H1 (cell line): ENCODE measurements around the gene EBF3. TPM values are rescaled to one million over a fixed set of nuclear protein-coding genes. Genes with fewer than 3 reads are reported as not detected.

Source experiments
- BRCA1 ChIP-seq: IDR thresholded peaks from 2 replicates; pipeline ENCODE4 v1.6.1; 2012; ENCODE audit warnings: low read depth, low read length, improper control_type of control experiment
- CHD7 ChIP-seq: fragments of 300-600 bp; sonication (generic); IDR thresholded peaks from 2 replicates; pipeline ENCODE4 v1.7.1; 2012; ENCODE audit warnings: low read length, moderate library complexity, mild to moderate bottlenecking, inconsistent platforms; ENCODE audit not compliant: insufficient replicate concordance
- MAFK ChIP-seq: IDR thresholded peaks from 2 replicates; pipeline ENCODE4 v1.6.1; 2012; ENCODE audit warnings: low read depth, mild to moderate bottlenecking, improper control_type of control experiment, low read length
- RAD21 ChIP-seq, 2 experiments: IDR thresholded peaks in 1 of 2; conservative IDR thresholded peaks in 1 of 2; 2 replicates each; pipeline ENCODE4 v1.6.1; 2011; ENCODE audit warnings: low read depth in 2 of 2, low read length in 2 of 2, improper control_type of control experiment in 1 of 2, inconsistent platforms in 1 of 2, mild to moderate bottlenecking in 1 of 2, moderate library complexity in 1 of 2
- RBBP5 ChIP-seq: IDR thresholded peaks from 2 replicates; pipeline ENCODE4 v1.7.1; 2012; ENCODE audit warnings: low read depth, mild to moderate bottlenecking, inconsistent platforms, low read length, moderate library complexity, borderline replicate concordance
- RNF2 ChIP-seq: fragments of 200-900, 300-1000 bp; sonication (generic); IDR thresholded peaks from 2 replicates; pipeline ENCODE4 v1.7.1; 2016; ENCODE audit warnings: borderline replicate concordance, low read depth, mild to moderate bottlenecking, antibody characterized with exemption, low read length; ENCODE audit not compliant: poor library complexity, severe bottlenecking; ENCODE audit errors: missing control alignments
- SP4 ChIP-seq: IDR thresholded peaks from 2 replicates; pipeline ENCODE4 v1.6.1; 2012; ENCODE audit warnings: low read length, inconsistent platforms
- TAF7 ChIP-seq: optimal IDR thresholded peaks from 2 replicates; pipeline ENCODE3; 2011; ENCODE audit warnings: low read depth, mild to moderate bottlenecking, inconsistent platforms, low read length, moderate library complexity, borderline replicate concordance
- polyA plus RNA-seq, 7 experiments: library from polyadenylated mRNA; depleted of rRNA in 3 of 7; stranded (reverse) in 5 of 7; unstranded in 2 of 7; fragments of >200 nt in 5 of 7; fragments of 200-250 nt in 2 of 7; gene quantifications; 1 replicate in 5 of 7; 2 replicates in 1 of 7; 4 replicates in 1 of 7; pipeline versions ENCODE4 v1.2.1 to v1.2.3, GENCODE V29; 2011 to 2013; ENCODE audit warnings: missing spikeins in 2 of 7, mixed read lengths in 2 of 7
- total RNA-seq: library from RNA; stranded (reverse); fragmentation: NEBNext Ultra II Directional; extraction: Animal tissue kit (Norgen Biotek cat#: 25700); gene quantifications from 2 replicates; pipeline ENCODE4 v1.2.1, GENCODE V29; 2021

The EBF3 gene
- total and polyA plus RNA-seq, 2 of the 8 experiments (the other 6 are each of a cell fraction or from before 2014, with no cell fraction given) = 0.08 to 0.26 TPM

DNA sequence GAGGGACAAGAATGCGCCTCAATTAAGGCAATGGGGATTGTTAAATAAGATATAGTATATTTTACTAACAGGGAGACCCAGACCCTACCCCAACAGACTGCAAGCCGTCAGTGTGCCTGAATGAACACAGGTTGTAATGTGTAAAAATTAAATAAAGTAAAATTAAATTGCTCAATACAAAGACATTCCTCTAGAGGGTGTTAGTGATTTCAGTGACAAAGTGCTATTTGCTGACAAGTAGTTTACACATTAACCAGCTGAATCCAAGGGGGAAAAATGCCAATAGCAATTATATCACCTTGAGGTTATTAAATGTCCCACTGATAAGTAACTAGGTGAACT, 110.5 kb downstream of the EBF3 start (continued):
- TF ChIP-seq CHD7 (no peak), SP4 (no peak), RNF2 (no peak), RBBP5 (no peak), MAFK (0 out of 2 replicates have a peak, but pooled peaks have one; percentile 29), TAF7 (no peak), RAD21 (IDR thresholded peaks at IDR 0.05 in 1 of 2, conservative IDR thresholded peaks at IDR 0.05 in 1 of 2; ENCODE audit: low read depth in 2 of 2, low read length in 2 of 2) (peak; percentile 21 to 34; a peak in 3 of 4 replicates), BRCA1 (no peak)
